Measurements from ENCODE around the gene AHNAK.
"Not testable (repeated sequence)": the region's sequence is repeated elsewhere in the genome, so short reads cannot be mapped to it uniquely, and the experiment has no call there.

The AHNAK gene

GRCh38 chr11:62571493-62571892, 24.9 kb upstream of the AHNAK start:
- DNase-seq (ENCODE audit: low spot score), result not testable (repeated sequence)

- DNase-seq (ENCODE audit: low spot score), result not testable (repeated sequence)
These were observed 24.3 kb upstream of the AHNAK start for GRCh38 chr11:62570903-62571302.

- no peak for DNase-seq (ENCODE audit: low spot score)
These were observed 23.0 kb upstream of the AHNAK start for GRCh38 chr11:62569611-62570010.

GRCh38 chr11:62567018-62567633, 20.5 kb upstream of the AHNAK start:
- no peak for DNase-seq (ENCODE audit: low spot score)

GRCh38 chr11:62566247-62566646, 19.6 kb upstream of the AHNAK start:
- DNase-seq (ENCODE audit: low spot score), result no peak

GRCh38 chr11:62565100-62565802, 18.6 kb upstream of the AHNAK start:
- DNase-seq (ENCODE audit: low spot score), result no peak

- not testable (repeated sequence) for DNase-seq (ENCODE audit: low spot score)
These were observed 15.1 kb upstream of the AHNAK start for GRCh38 chr11:62561677-62562230.

GRCh38 chr11:62560566-62561103, 14.0 kb upstream of the AHNAK start:
- DNase-seq (ENCODE audit: low spot score), result peak; percentile 75

- not testable (repeated sequence) for DNase-seq (ENCODE audit: low spot score)
These were observed 13.0 kb upstream of the AHNAK start for GRCh38 chr11:62559626-62560025.

- no peak for DNase-seq (ENCODE audit: low spot score)
These were observed 12.6 kb upstream of the AHNAK start for GRCh38 chr11:62559204-62559603.

GRCh38 chr11:62558669-62559068, 12.1 kb upstream of the AHNAK start:
- DNase-seq (ENCODE audit: low spot score), result no peak

- no peak for DNase-seq (ENCODE audit: low spot score)
These were observed 10.4 kb upstream of the AHNAK start for GRCh38 chr11:62556875-62557631.

GRCh38 chr11:62556108-62556874, 9.7 kb upstream of the AHNAK start:
- DNase-seq (ENCODE audit: low spot score), result peak; percentile 99

- DNase-seq (ENCODE audit: low spot score), result no peak
These were observed 9.0 kb upstream of the AHNAK start for GRCh38 chr11:62555464-62556107.

GRCh38 chr11:62554387-62555167, 8.0 kb upstream of the AHNAK start:
- no peak for DNase-seq (ENCODE audit: low spot score)

GRCh38 chr11:62553839-62554361, 7.3 kb upstream of the AHNAK start:
- peak; percentile 21 for DNase-seq (ENCODE audit: low spot score)

- peak; percentile 82 for DNase-seq (ENCODE audit: low spot score)
These were observed 6.7 kb upstream of the AHNAK start for GRCh38 chr11:62553080-62553838.

GRCh38 chr11:62552485-62553079, 6.0 kb upstream of the AHNAK start:
- DNase-seq (ENCODE audit: low spot score), result no peak

- DNase-seq (ENCODE audit: low spot score), result not testable (repeated sequence)
These were observed 3.9 kb upstream of the AHNAK start for GRCh38 chr11:62550478-62550877.

Data from COLO829 (cell line).